Stomach (tissue), 9 donors: Measurements from ENCODE around the gene DDX5. TPM values are rescaled to one million over a fixed set of nuclear protein-coding genes. Genes with fewer than 3 reads are reported as not detected.
A peak's percentile ranks its signal among the peaks of the same experiment; 100 is the strongest.

ENCODE experiments used
- DNase-seq, 2 donors: peaks; one replicate each; pipeline versions ENCODE4 v3.0.0 to v3.0.0-alpha.2; 2013 to 2019
- H3K27ac ChIP-seq, 5 donors: fragments of 200-600 bp in 4 of 5; sonication (generic) in 4 of 5; one replicate each; pipeline ENCODE4 v1.5.1; 2013 to 2019; ENCODE audit warnings: mild to moderate bottlenecking in 1 of 5, moderate library complexity in 1 of 5
- H3K27me3 ChIP-seq, 3 donors: fragments of 200-600 bp; sonication (generic); one replicate each; pipeline ENCODE4 v1.5.1; 2017 to 2019; ENCODE audit warnings: mixed run types in 1 of 3
- H3K36me3 ChIP-seq, 4 donors: fragments of 200-600 bp; sonication (generic); 1 replicate in 3 of 4; 2 replicates in 1 of 4; pipeline ENCODE4 v1.5.1; 2016 to 2019
- H3K4me1 ChIP-seq, 4 donors: fragments of 200-600 bp; sonication (generic); one replicate each; pipeline ENCODE4 v1.5.1; 2016 to 2019
- H3K4me3 ChIP-seq, 4 donors: fragments of 200-600 bp; sonication (generic) in 3 of 4; one replicate each; pipeline ENCODE4 v1.5.1; 2016 to 2019; ENCODE audit warnings: mild to moderate bottlenecking in 1 of 4
- H3K9me3 ChIP-seq, 4 donors: fragments of 200-600 bp; sonication (generic); one replicate each; pipeline ENCODE4 v1.5.1; 2016 to 2019
- CTCF ChIP-seq, 7 experiments: fragments of 450-650 bp in 4 of 7; fragments of 200-600 bp in 3 of 7; sonication (generic) in 3 of 7; IDR thresholded peaks; one replicate each; pipeline ENCODE4 v1.5.1; 2016 to 2019; ENCODE audit warnings: antibody characterized with exemption in 7 of 7, control low read depth in 2 of 7, mild to moderate bottlenecking in 1 of 7
- EP300 ChIP-seq: sonication (generic); formaldehyde crosslinking; IDR thresholded peaks from one replicate; pipeline ENCODE4 v1.6.1; 2017; ENCODE audit warnings: antibody characterized with exemption
- POLR2A ChIP-seq, 4 donors: fragments of 450-650 bp; IDR thresholded peaks; one replicate each; pipeline ENCODE4 v1.6.1; 2016; ENCODE audit warnings: antibody characterized with exemption in 4 of 4, control low read depth in 2 of 4, mild to moderate bottlenecking in 1 of 4, moderate library complexity in 1 of 4
- POLR2AphosphoS5 ChIP-seq, 3 donors: sonication (generic); formaldehyde crosslinking; IDR thresholded peaks; one replicate each; pipeline ENCODE4 v1.6.1; 2016; ENCODE audit warnings: antibody characterized with exemption in 3 of 3
- WGBS, 5 donors: extraction: QIAGEN DNeasy Blood & Tissue Kit in 3 of 5; methylation state at CpG; one replicate each; pipeline versions ENCODE4 v1.1.5 to v1.1.7; 2013 to 2018; 5-methylcytosine and 5-hydroxymethylcytosine counted together
- intact Hi-C: fragments of 100-400 bp; cut with DNase I; formaldehyde crosslinking; loops from one replicate; pipeline ENCODE4 v1.15.1; 2023; ENCODE audit warnings: low total_unique reads
- polyA plus RNA-seq, 3 donors: library from polyadenylated mRNA; stranded (reverse); fragments of 200-250 nt; gene quantifications; one replicate each; pipeline ENCODE4 v1.2.3, GENCODE V29; 2013
- total RNA-seq, 5 donors: library from RNA; depleted of rRNA; stranded (reverse); fragments of >200 nt; gene quantifications; one replicate each; pipeline versions ENCODE4 v1.1.0 to v1.2.3, GENCODE V29; 2014 to 2016
- donor health status: healthy with polysubstance abuse.
- donor health status: Bipolar disorder and iron deficiency.
- donor health status: healthy.

The DDX5 gene
- total and polyA plus RNA-seq, 8 donors, result 208 to 1,284 (median 528) TPM

GRCh38 chr17:64538508-64539130, 32.5 kb upstream of the DDX5 start:
- no peaks in the 10 kb centered on the region for H3K27me3 ChIP-seq
- intact Hi-C loops, result no loop called here
- H3K4me1 ChIP-seq, result peaks cover 0 to 5% (median 0%) of the 10 kb centered on the region in 4 donors
- no peak overlapping the region for H3K27ac ChIP-seq
- peaks cover 42 to 96% (median 86%) of the 10 kb centered on the region in 4 donors for H3K36me3 ChIP-seq
- TF ChIP-seq POLR2AphosphoS5 (IDR thresholded peaks at IDR 0.05) (no peak), EP300 (no peak), POLR2A (IDR thresholded peaks at IDR 0.05) (no peak), CTCF (IDR thresholded peaks at IDR 0.05) (no peak)
- peak in 1 of 2 donors; percentile 15 for DNase-seq
- no peak overlapping the region for H3K4me3 ChIP-seq
- H3K9me3 ChIP-seq, result no peaks in the 10 kb centered on the region
- WGBS, 5 donors, result 78 to 88% (median 84%) methylated on average over 7 of the region's 7 CpGs

- 78 to 88% (median 85%) methylated on average over 5 of the region's 5 CpGs for WGBS, 5 donors
- intact Hi-C loops, result no loop called here
- Histone ChIP-seq H3K27ac (no peak overlapping the region), H3K4me1 (peaks cover 0 to 5% (median 0%) of the 10 kb centered on the region in 4 donors), H3K36me3 (peaks cover 54 to 96% (median 90%) of the 10 kb centered on the region in 4 donors), H3K27me3 (no peaks in the 10 kb centered on the region), H3K4me3 (no peak overlapping the region), H3K9me3 (no peaks in the 10 kb centered on the region)
- no peak for DNase-seq
- no peak for TF ChIP-seq EP300
- TF ChIP-seq POLR2AphosphoS5 (IDR thresholded peaks at IDR 0.05), result no peak
- no peak for TF ChIP-seq CTCF (IDR thresholded peaks at IDR 0.05)
- TF ChIP-seq POLR2A (IDR thresholded peaks at IDR 0.05), result no peak
Observed at GRCh38 chr17:64537488-64537887, 31.4 kb upstream of the DDX5 start.

- Histone ChIP-seq H3K4me1 (peaks cover 0 to 5% (median 0%) of the 10 kb centered on the region in 4 donors), H3K36me3 (peaks cover 59 to 96% (median 90%) of the 10 kb centered on the region in 4 donors), H3K27me3 (no peaks in the 10 kb centered on the region), H3K27ac (no peak overlapping the region), H3K9me3 (no peaks in the 10 kb centered on the region), H3K4me3 (no peak overlapping the region)
- WGBS, 5 donors, result 75 to 92% (median 84%) methylated on average over 2 of the region's 2 CpGs
- TF ChIP-seq CTCF (IDR thresholded peaks at IDR 0.05), result no peak
- no peak for TF ChIP-seq POLR2A (IDR thresholded peaks at IDR 0.05)
- TF ChIP-seq EP300, result no peak
- no peak for TF ChIP-seq POLR2AphosphoS5 (IDR thresholded peaks at IDR 0.05)
- DNase-seq, result no peak
- intact Hi-C loops, result no loop called here
Observed at GRCh38 chr17:64536913-64537312, 30.8 kb upstream of the DDX5 start.

GRCh38 chr17:64535357-64535756, 29.3 kb upstream of the DDX5 start:
- 71 to 81% (median 77%) methylated on average over 6 of the region's 6 CpGs for WGBS, 5 donors
- Histone ChIP-seq H3K4me1 (peaks cover 0 to 3% (median 0%) of the 10 kb centered on the region in 4 donors), H3K4me3 (no peak overlapping the region), H3K27me3 (no peaks in the 10 kb centered on the region), H3K27ac (no peak overlapping the region), H3K9me3 (no peaks in the 10 kb centered on the region), H3K36me3 (peaks cover 73 to 99% (median 95%) of the 10 kb centered on the region in 4 donors)
- TF ChIP-seq POLR2AphosphoS5 (IDR thresholded peaks at IDR 0.05), result no peak
- no peak for TF ChIP-seq EP300
- TF ChIP-seq POLR2A (IDR thresholded peaks at IDR 0.05), result no peak
- TF ChIP-seq CTCF (IDR thresholded peaks at IDR 0.05), result no peak
- no peak for DNase-seq
- intact Hi-C loops, result no loop called here
